ENCODE measurements around the gene CYP4F8. TPM values are rescaled to one million over a fixed set of nuclear protein-coding genes. Genes with fewer than 3 reads are reported as not detected.

Gene CYP4F8
- total and polyA plus RNA-seq, 9 of the 15 experiments (the other 6 are each of a cell fraction or from before 2014, with no cell fraction given) = not detected

GRCh38 chr19:15679089-15679488 is 64.1 kb downstream of the CYP4F8 start:
- H2AFZ ChIP-seq (ENCODE audit: low read depth, low read length) = no peak overlapping the region
- no peaks in the 10 kb centered on the region for H3K9me1 ChIP-seq (ENCODE audit: control insufficient read depth, insufficient read depth, low read length)
- no TSS peak for BruUV-seq (replicated peaks)
- H3K9me3 ChIP-seq (replicated peaks; ENCODE audit: control insufficient read depth, insufficient read depth, low read depth, low read length) = no peaks in the 10 kb centered on the region
- no peaks in the 10 kb centered on the region for H3K79me2 ChIP-seq (ENCODE audit: control insufficient read depth, insufficient read depth, low read length)
- no peak overlapping the region for H3K4me2 ChIP-seq (ENCODE audit: insufficient read depth, low read length)
- no peak overlapping the region for H3K27ac ChIP-seq (ENCODE audit: extremely low read depth, low read depth, low read length)
- ATAC-seq = no peak
- TF ChIP-seq ZNF280A (IDR thresholded peaks at IDR 0.05; ENCODE audit: low read depth, partially characterized antibody) = no peak
- TF ChIP-seq TCFL5 (CRISPR knock-in tag; conservative IDR thresholded peaks at IDR 0.05) = no peak
- no peak for TF ChIP-seq MYNN (IDR thresholded peaks at IDR 0.05)
- TF ChIP-seq MYNN (CRISPR knock-in tag; IDR thresholded peaks at IDR 0.05) = no peak
- no peak for TF ChIP-seq ZNF197 (CRISPR knock-in tag; IDR thresholded peaks at IDR 0.05; ENCODE audit: low read depth)
- no peak for TF ChIP-seq ZNF311 (CRISPR knock-in tag; IDR thresholded peaks at IDR 0.05)
- no peak for TF ChIP-seq MAX (CRISPR knock-in tag; IDR thresholded peaks at IDR 0.05)
- TF ChIP-seq CBX8 (IDR thresholded peaks at IDR 0.05; ENCODE audit: borderline replicate concordance, extremely low read depth, low read depth, low read length, poor library complexity, severe bottlenecking) = no peak
- no peak for TF ChIP-seq ZNF57 (CRISPR knock-in tag; IDR thresholded peaks at IDR 0.05)
- no peak for TF ChIP-seq E4F1 (CRISPR knock-in tag; IDR thresholded peaks at IDR 0.05; ENCODE audit: borderline replicate concordance)
- TF ChIP-seq DEAF1 (CRISPR knock-in tag; IDR thresholded peaks at IDR 0.05) = no peak
- no peak for TF ChIP-seq SREBF2 (CRISPR knock-in tag; IDR thresholded peaks at IDR 0.05)
- no peak for TF ChIP-seq NFE2 (IDR thresholded peaks at IDR 0.05; ENCODE audit: low read depth)
- no peak for TF ChIP-seq CCAR2 (IDR thresholded peaks at IDR 0.05; ENCODE audit: low read depth, low read length)
- TF ChIP-seq RBM39 (optimal IDR thresholded peaks at IDR 0.05; ENCODE audit: low read depth, low read length) = no peak
- no peak for TF ChIP-seq FIP1L1 (IDR thresholded peaks at IDR 0.05; ENCODE audit: low read depth, low read length, poor library complexity, severe bottlenecking)
- TF ChIP-seq LARP7 (IDR thresholded peaks at IDR 0.05) = no peak
- no peak for TF ChIP-seq HCFC1 (IDR thresholded peaks at IDR 0.05; ENCODE audit: low read depth, low read length)
- ChIA-PET POLR2A (interaction anchor here (1.4 kb wide), 1 partner anchor 38 kb away, joined by 4 read pairs; the partner anchor contains the start of gene CYP4F3), CTCF (ENCODE audit: low intra/inter-chr PET ratio) (no interaction called here)
- in situ Hi-C loops (cut with MboI) = loop anchor here (5.0 kb wide), 1 partner anchor 98 kb away; no protein-coding TSS in a partner anchor
- H3K4me1 ChIP-seq (replicated peaks in 1 of 2; ENCODE audit: control insufficient read depth in 2 of 2, insufficient read depth in 2 of 2, low read length in 2 of 2) = no peaks in the 10 kb centered on the region
- WGBS (ENCODE audit: insufficient coverage, low coverage, missing lambda C conversion rate) = 4% methylated on average over 4 of the region's 4 CpGs
- FAIRE-seq = no peak
- no peaks in the 10 kb centered on the region for H4K20me1 ChIP-seq (replicated peaks; ENCODE audit: control insufficient read depth, insufficient read depth, low read length)
- H3K9ac ChIP-seq (ENCODE audit: insufficient read depth in 1 of 2, low read depth in 2 of 2, low read length in 2 of 2) = no peak overlapping the region
- intact Hi-C loops (cut with micrococcal nuclease) = no loop called here
- H3K27me3 ChIP-seq (ENCODE audit: control insufficient read depth in 2 of 2, insufficient read depth in 2 of 2, low read length in 2 of 2) = no peaks in the 10 kb centered on the region; a peak in 1 of 5 replicates
- H3K4me3 ChIP-seq = no peak overlapping the region
- no peaks in the 10 kb centered on the region for H3K36me3 ChIP-seq (ENCODE audit: control insufficient read depth, insufficient read depth, low read length)
- no peak for DNase-seq (ENCODE audit: extremely low read depth in 1 of 4, low spot score in 3 of 4)
